CD4-positive, alpha-beta T cell (primary cell): ENCODE measurements around the gene RAB28. TPM values are rescaled to one million over a fixed set of nuclear protein-coding genes. Genes with fewer than 3 reads are reported as not detected.

Experiments used
- ATAC-seq: fragments of 200-7000 bp; cut with Tn5 transposase; one replicate; pipeline ENCODE4 v1.10.0; 2022; ENCODE audit warnings: mild to moderate bottlenecking; ENCODE audit not compliant: poor library complexity
- CTCF ChIA-PET: fragments of 350-600 bp; sonication (Branson Sonifier 250); formaldehyde crosslinking; loops from one replicate; lab custom pipeline; 2021; ENCODE audit warnings: antibody characterized with exemption, inconsistent platforms; lab: Charles Lee
- POLR2A ChIA-PET: fragments of 350-600 bp; sonication (Branson Sonifier 250); formaldehyde crosslinking; loops from one replicate; lab custom pipeline; 2021; ENCODE audit warnings: antibody characterized with exemption, inconsistent platforms; lab: Charles Lee
- DNase-seq, 14 experiments: peaks; one replicate each; pipeline ENCODE4 v3.0.0-alpha.2; 2013 to 2020; ENCODE audit warnings: mixed read lengths in 2 of 14
- H3K27ac ChIP-seq, 2 donors: one replicate each; pipeline versions ENCODE4 v1.5.1 to v1.7.0; 2013; ENCODE audit warnings: low read length in 2 of 2, low read depth in 1 of 2, mild to moderate bottlenecking in 1 of 2
- H3K27me3 ChIP-seq, 2 experiments: 1 replicate in 1 of 2; 2 replicates in 1 of 2; pipeline versions ENCODE4 v1.6.1 to v1.7.0; 2013; ENCODE audit warnings: low read length in 2 of 2, control low read depth in 1 of 2, mild to moderate bottlenecking in 1 of 2, moderate library complexity in 1 of 2; ENCODE audit not compliant: insufficient read depth in 2 of 2, control insufficient read depth in 1 of 2
- H3K36me3 ChIP-seq: one replicate; pipeline ENCODE4 v1.6.1; 2013; ENCODE audit warnings: low read length, control low read depth; ENCODE audit not compliant: insufficient read depth
- H3K4me1 ChIP-seq: one replicate; pipeline ENCODE4 v1.6.1; 2013; ENCODE audit warnings: low read length, control low read depth; ENCODE audit not compliant: insufficient read depth
- H3K4me3 ChIP-seq: one replicate; pipeline ENCODE4 v1.5.1; 2013; ENCODE audit warnings: mild to moderate bottlenecking, low read length, moderate library complexity
- H3K9me3 ChIP-seq, 2 experiments: 1 replicate in 1 of 2; 2 replicates in 1 of 2; pipeline versions ENCODE4 v1.6.1 to v1.7.0; 2013; ENCODE audit warnings: low read length in 2 of 2, mild to moderate bottlenecking in 2 of 2, control low read depth in 1 of 2, moderate library complexity in 1 of 2; ENCODE audit not compliant: control insufficient read depth in 1 of 2, insufficient read depth in 1 of 2
- H3K27ac Mint-ChIP-seq: one replicate; pipeline ENCODE4 v1.8.0; 2020; ENCODE audit warnings: mixed read lengths
- H3K27me3 Mint-ChIP-seq: one replicate; pipeline ENCODE4 v1.8.0; 2021; ENCODE audit warnings: mixed read lengths
- H3K36me3 Mint-ChIP-seq: one replicate; pipeline ENCODE4 v1.8.0; 2021; ENCODE audit warnings: low read depth, mixed read lengths
- H3K4me1 Mint-ChIP-seq: one replicate; pipeline ENCODE4 v1.8.0; 2021; ENCODE audit warnings: low read depth, mixed read lengths
- H3K4me3 Mint-ChIP-seq: one replicate; pipeline ENCODE4 v1.8.0; 2020; ENCODE audit warnings: mild to moderate bottlenecking, mixed read lengths
- H3K9me3 Mint-ChIP-seq: one replicate; pipeline ENCODE4 v1.8.0; 2020; ENCODE audit warnings: mixed read lengths
- CTCF ChIP-seq: fragments of 200-600 bp; IDR thresholded peaks from one replicate; pipeline ENCODE4 v1.8.0; 2022; ENCODE audit warnings: antibody characterized with exemption, mild to moderate bottlenecking
- intact Hi-C, 2 experiments: fragments of 100-400 bp; cut with DNase I in 1 of 2; cut with micrococcal nuclease in 1 of 2; formaldehyde crosslinking; loops; one replicate each; pipeline versions ENCODE4 v1.15.1 to v1.9.0; 2023 to 2025; cut with DNase I, micrococcal nuclease
- total RNA-seq, 174 experiments: library from RNA in 2 of 174; stranded (reverse) in 2 of 174; gene quantifications; one replicate each; pipeline ENCODE4 v1.2.3 and lab custom pipeline; 2021 to 2026

RAB28 gene
- total RNA-seq, 2 experiments from 2014 or later: 3.9 to 4.2 TPM

GRCh38 chr4:13359809-13360208, 124.3 kb downstream of the RAB28 start:
- Mint-ChIP-seq H3K27me3 (no peaks in the 10 kb centered on the region), H3K4me3 (no peak overlapping the region), H3K36me3 (peaks cover 52% of the 10 kb centered on the region), H3K9me3 (no peaks in the 10 kb centered on the region), H3K4me1 (no peaks in the 10 kb centered on the region), H3K27ac (no peak overlapping the region)
- intact Hi-C loops: no loop called here
- ATAC-seq (no peak), DNase-seq (no peak)
- Histone ChIP-seq H3K36me3 (no peaks in the 10 kb centered on the region), H3K27me3 (no peaks in the 10 kb centered on the region), H3K4me3 (no peak overlapping the region), H3K4me1 (no peaks in the 10 kb centered on the region), H3K9me3 (no peaks in the 10 kb centered on the region), H3K27ac (no peak overlapping the region)
- ChIA-PET CTCF (no interaction called here), POLR2A (no interaction called here)
- TF ChIP-seq CTCF: no peak

GRCh38 chr4:13355111-13355880, 128.8 kb downstream of the RAB28 start:
- TF ChIP-seq CTCF: no peak
- no peaks in the 10 kb centered on the region for H3K27me3 Mint-ChIP-seq
- Histone ChIP-seq H3K27ac (no peak overlapping the region), H3K4me3 (no peak overlapping the region), H3K9me3 (no peaks in the 10 kb centered on the region), H3K4me1 (no peaks in the 10 kb centered on the region), H3K36me3 (no peaks in the 10 kb centered on the region), H3K27me3 (no peaks in the 10 kb centered on the region)
- DNase-seq (no peak), ATAC-seq (no peak)
- intact Hi-C loops: no loop called here
- H3K4me3 Mint-ChIP-seq: no peak overlapping the region
- peaks cover 35% of the 10 kb centered on the region for H3K36me3 Mint-ChIP-seq
- peaks cover 3% of the 10 kb centered on the region for H3K9me3 Mint-ChIP-seq
- ChIA-PET CTCF (no interaction called here), POLR2A (no interaction called here)
- H3K4me1 Mint-ChIP-seq: no peaks in the 10 kb centered on the region
- no peak overlapping the region for H3K27ac Mint-ChIP-seq

GRCh38 chr4:13349096-13349495, 135.0 kb downstream of the RAB28 start:
- Mint-ChIP-seq H3K4me1 (no peaks in the 10 kb centered on the region), H3K4me3 (no peak overlapping the region), H3K36me3 (peaks cover 16% of the 10 kb centered on the region), H3K27me3 (no peaks in the 10 kb centered on the region), H3K27ac (no peak overlapping the region), H3K9me3 (peaks cover 3% of the 10 kb centered on the region)
- DNase-seq (no peak), ATAC-seq (no peak)
- ChIA-PET POLR2A (no interaction called here), CTCF (no interaction called here)
- TF ChIP-seq CTCF: no peak
- Histone ChIP-seq H3K27ac (no peak overlapping the region), H3K36me3 (no peaks in the 10 kb centered on the region), H3K9me3 (no peaks in the 10 kb centered on the region), H3K4me1 (no peaks in the 10 kb centered on the region), H3K27me3 (no peaks in the 10 kb centered on the region), H3K4me3 (no peak overlapping the region)
- intact Hi-C loops: no loop called here
